ENCODE measurements around the gene GPR34. TPM values are rescaled to one million over a fixed set of nuclear protein-coding genes. Genes with fewer than 3 reads are reported as not detected.

Gene GPR34
- polyA plus RNA-seq, 2 of the 4 experiments (the other 2 are of a cell fraction): 0.23 TPM; not detected in 1

DNA sequence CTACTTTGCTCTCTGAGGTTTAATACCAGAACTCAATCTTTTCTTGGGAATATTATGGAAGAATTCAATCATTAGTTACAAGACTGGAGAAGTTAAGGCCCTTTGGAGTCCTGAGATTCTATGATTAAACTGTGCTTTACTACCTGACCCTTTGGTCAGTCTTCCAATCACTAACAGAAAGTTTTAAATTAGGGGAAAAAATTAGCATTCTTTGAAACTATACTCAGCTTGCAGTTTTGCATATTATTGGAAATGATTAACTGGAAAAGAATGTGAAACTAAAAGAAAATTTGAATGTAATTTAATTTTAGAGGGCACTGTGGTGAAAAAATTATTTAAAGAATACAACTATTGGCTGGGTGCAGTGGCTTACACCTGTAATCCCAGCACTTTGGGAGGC is 18.7 kb upstream of the GPR34 start:
- TF ChIP-seq, protein P1, sequence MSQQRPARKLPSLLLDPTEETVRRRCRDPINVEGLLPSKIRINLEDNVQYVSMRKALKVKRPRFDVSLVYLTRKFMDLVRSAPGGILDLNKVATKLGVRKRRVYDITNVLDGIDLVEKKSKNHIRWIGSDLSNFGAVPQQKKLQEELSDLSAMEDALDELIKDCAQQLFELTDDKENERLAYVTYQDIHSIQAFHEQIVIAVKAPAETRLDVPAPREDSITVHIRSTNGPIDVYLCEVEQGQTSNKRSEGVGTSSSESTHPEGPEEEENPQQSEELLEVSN (IDR thresholded peaks at IDR 0.05; ENCODE audit: borderline replicate concordance, low read depth): no peak
- TF ChIP-seq NR3C1 (IDR thresholded peaks at IDR 0.05) (no peak), POLR2A (IDR thresholded peaks at IDR 0.05; ENCODE audit: low read length) (no peak), CBX8 (IDR thresholded peaks at IDR 0.05) (no peak), ZFP36 (IDR thresholded peaks at IDR 0.05; ENCODE audit: borderline replicate concordance, partially characterized antibody) (no peak), SMC3 (IDR thresholded peaks at IDR 0.05) (no peak), CHD2 (IDR thresholded peaks at IDR 0.05; ENCODE audit: low read length, partially characterized antibody) (no peak), MYC (IDR thresholded peaks at IDR 0.05; ENCODE audit: borderline replicate concordance, low read length) (no peak), PHF8 (IDR thresholded peaks at IDR 0.05; ENCODE audit: borderline replicate concordance, low read depth) (no peak), RNF2 (IDR thresholded peaks at IDR 0.05; ENCODE audit: borderline replicate concordance, low read depth) (no peak), EP300 (IDR thresholded peaks at IDR 0.05) (no peak), JUNB (IDR thresholded peaks at IDR 0.05) (no peak), ESRRA (IDR thresholded peaks at IDR 0.05; ENCODE audit: borderline replicate concordance, low read length) (no peak)
- TF ChIP-seq, protein P2, sequence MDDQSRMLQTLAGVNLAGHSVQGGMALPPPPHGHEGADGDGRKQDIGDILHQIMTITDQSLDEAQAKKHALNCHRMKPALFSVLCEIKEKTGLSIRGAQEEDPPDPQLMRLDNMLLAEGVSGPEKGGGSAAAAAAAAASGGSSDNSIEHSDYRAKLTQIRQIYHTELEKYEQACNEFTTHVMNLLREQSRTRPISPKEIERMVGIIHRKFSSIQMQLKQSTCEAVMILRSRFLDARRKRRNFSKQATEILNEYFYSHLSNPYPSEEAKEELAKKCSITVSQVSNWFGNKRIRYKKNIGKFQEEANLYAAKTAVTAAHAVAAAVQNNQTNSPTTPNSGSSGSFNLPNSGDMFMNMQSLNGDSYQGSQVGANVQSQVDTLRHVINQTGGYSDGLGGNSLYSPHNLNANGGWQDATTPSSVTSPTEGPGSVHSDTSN (IDR thresholded peaks at IDR 0.05): no peak
- TF ChIP-seq, protein P3, sequence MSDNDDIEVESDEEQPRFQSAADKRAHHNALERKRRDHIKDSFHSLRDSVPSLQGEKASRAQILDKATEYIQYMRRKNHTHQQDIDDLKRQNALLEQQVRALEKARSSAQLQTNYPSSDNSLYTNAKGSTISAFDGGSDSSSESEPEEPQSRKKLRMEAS (IDR thresholded peaks at IDR 0.05): no peak
- TF ChIP-seq, protein P4, sequence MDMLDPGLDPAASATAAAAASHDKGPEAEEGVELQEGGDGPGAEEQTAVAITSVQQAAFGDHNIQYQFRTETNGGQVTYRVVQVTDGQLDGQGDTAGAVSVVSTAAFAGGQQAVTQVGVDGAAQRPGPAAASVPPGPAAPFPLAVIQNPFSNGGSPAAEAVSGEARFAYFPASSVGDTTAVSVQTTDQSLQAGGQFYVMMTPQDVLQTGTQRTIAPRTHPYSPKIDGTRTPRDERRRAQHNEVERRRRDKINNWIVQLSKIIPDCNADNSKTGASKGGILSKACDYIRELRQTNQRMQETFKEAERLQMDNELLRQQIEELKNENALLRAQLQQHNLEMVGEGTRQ (IDR thresholded peaks at IDR 0.05): no peak
- TF ChIP-seq, protein P5, sequence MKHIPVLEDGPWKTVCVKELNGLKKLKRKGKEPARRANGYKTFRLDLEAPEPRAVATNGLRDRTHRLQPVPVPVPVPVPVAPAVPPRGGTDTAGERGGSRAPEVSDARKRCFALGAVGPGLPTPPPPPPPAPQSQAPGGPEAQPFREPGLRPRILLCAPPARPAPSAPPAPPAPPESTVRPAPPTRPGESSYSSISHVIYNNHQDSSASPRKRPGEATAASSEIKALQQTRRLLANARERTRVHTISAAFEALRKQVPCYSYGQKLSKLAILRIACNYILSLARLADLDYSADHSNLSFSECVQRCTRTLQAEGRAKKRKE (CRISPR knock-in tag; IDR thresholded peaks at IDR 0.05; ENCODE audit: low read depth): no peak
- TF ChIP-seq, protein P6, sequence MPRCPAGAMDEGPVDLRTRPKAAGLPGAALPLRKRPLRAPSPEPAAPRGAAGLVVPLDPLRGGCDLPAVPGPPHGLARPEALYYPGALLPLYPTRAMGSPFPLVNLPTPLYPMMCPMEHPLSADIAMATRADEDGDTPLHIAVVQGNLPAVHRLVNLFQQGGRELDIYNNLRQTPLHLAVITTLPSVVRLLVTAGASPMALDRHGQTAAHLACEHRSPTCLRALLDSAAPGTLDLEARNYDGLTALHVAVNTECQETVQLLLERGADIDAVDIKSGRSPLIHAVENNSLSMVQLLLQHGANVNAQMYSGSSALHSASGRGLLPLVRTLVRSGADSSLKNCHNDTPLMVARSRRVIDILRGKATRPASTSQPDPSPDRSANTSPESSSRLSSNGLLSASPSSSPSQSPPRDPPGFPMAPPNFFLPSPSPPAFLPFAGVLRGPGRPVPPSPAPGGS (IDR thresholded peaks at IDR 0.05): no peak
- TF ChIP-seq, protein P7, sequence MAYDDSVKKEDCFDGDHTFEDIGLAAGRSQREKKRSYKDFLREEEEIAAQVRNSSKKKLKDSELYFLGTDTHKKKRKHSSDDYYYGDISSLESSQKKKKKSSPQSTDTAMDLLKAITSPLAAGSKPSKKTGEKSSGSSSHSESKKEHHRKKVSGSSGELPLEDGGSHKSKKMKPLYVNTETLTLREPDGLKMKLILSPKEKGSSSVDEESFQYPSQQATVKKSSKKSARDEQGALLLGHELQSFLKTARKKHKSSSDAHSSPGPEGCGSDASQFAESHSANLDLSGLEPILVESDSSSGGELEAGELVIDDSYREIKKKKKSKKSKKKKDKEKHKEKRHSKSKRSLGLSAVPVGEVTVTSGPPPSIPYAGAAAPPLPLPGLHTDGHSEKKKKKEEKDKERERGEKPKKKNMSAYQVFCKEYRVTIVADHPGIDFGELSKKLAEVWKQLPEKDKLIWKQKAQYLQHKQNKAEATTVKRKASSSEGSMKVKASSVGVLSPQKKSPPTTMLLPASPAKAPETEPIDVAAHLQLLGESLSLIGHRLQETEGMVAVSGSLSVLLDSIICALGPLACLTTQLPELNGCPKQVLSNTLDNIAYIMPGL (CRISPR knock-in tag; IDR thresholded peaks at IDR 0.05; ENCODE audit: borderline replicate concordance): no peak
- POLR2A ChIA-PET: no interaction called here

DNA sequence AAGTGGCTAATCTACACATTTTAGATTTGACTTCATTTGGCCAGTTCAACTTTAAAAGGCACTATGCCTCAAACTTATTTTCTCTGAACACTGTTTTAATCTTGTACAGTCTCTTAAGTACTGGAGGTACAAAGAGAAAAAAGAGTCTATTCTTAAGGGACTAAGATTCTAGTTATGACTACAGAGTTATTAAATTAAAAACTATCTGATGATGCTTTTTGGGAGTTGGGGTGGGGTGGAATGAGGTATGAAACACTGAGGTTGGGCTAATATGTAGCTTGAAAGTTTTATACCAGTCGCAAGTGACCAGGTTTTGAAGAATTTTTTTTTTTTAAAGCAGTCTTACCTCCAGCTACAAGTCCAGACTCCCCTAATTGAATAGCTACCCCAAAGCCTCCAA is 17.7 kb upstream of the GPR34 start:
- POLR2A ChIA-PET: no interaction called here
- Histone ChIP-seq H3K9me3 (no peaks in the 10 kb centered on the region), H3K27ac (no peak overlapping the region), H3K4me3 (no peak overlapping the region), H3K4me1 (peaks cover 13% of the 10 kb centered on the region; the same call in 2 of the 3 replicates), H3K4me2 (no peak overlapping the region)
- ATAC-seq (no peak), FAIRE-seq (no peak), DNase-seq (ENCODE audit: low read depth in 1 of 2, low spot score in 1 of 2) (no peak)
- 82% methylated on average over 1 of the region's 1 CpG for WGBS (ENCODE audit: missing lambda C conversion rate)
- CTCF ChIA-PET: no interaction called here
- TF ChIP-seq ZSCAN20 (CRISPR knock-in tag; IDR thresholded peaks at IDR 0.05) (no peak), EP300 (IDR thresholded peaks at IDR 0.05) (no peak), ZNF302 (CRISPR knock-in tag; IDR thresholded peaks at IDR 0.05) (no peak), MYC (IDR thresholded peaks at IDR 0.05; ENCODE audit: borderline replicate concordance, low read length) (no peak), PHF8 (IDR thresholded peaks at IDR 0.05; ENCODE audit: borderline replicate concordance, low read depth) (no peak), HEYL (CRISPR knock-in tag; IDR thresholded peaks at IDR 0.05) (no peak), NR3C1 (IDR thresholded peaks at IDR 0.05) (no peak), RNF2 (IDR thresholded peaks at IDR 0.05; ENCODE audit: borderline replicate concordance, low read depth) (no peak), BHLHE40 (IDR thresholded peaks at IDR 0.05; ENCODE audit: low read depth, low read length) (no peak), RFX5 (IDR thresholded peaks at IDR 0.05) (no peak), SMC3 (IDR thresholded peaks at IDR 0.05) (no peak)
- TF ChIP-seq, protein P8, sequence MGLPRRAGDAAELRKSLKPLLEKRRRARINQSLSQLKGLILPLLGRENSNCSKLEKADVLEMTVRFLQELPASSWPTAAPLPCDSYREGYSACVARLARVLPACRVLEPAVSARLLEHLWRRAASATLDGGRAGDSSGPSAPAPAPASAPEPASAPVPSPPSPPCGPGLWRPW (IDR thresholded peaks at IDR 0.05): no peak
- TF ChIP-seq, protein P2 (IDR thresholded peaks at IDR 0.05): no peak

More for the DNA sequence above, 18.7 kb upstream of the GPR34 start:
- DNase-seq (ENCODE audit: low read depth in 1 of 2, low spot score in 1 of 2) (no peak), ATAC-seq (no peak), FAIRE-seq (peak; percentile 59)
- Histone ChIP-seq H3K4me3 (no peak overlapping the region), H3K4me2 (no peak overlapping the region), H3K4me1 (peaks cover 22% of the 10 kb centered on the region), H3K9me3 (no peaks in the 10 kb centered on the region), H3K27ac (no peak overlapping the region)
- CTCF ChIA-PET: no interaction called here

All from A549 (cell line).